GM21717 (cell line): Measurements from ENCODE around the gene KRT74.

Experiments used
- ATAC-seq: cut with Tn5 transposase; IDR thresholded peaks from one replicate; pipeline ENCODE4 v1.9.1; 2021; ENCODE audit warnings: mild to moderate bottlenecking, moderate library complexity; ENCODE audit not compliant: unreplicated experiment

KRT74 gene

DNA sequence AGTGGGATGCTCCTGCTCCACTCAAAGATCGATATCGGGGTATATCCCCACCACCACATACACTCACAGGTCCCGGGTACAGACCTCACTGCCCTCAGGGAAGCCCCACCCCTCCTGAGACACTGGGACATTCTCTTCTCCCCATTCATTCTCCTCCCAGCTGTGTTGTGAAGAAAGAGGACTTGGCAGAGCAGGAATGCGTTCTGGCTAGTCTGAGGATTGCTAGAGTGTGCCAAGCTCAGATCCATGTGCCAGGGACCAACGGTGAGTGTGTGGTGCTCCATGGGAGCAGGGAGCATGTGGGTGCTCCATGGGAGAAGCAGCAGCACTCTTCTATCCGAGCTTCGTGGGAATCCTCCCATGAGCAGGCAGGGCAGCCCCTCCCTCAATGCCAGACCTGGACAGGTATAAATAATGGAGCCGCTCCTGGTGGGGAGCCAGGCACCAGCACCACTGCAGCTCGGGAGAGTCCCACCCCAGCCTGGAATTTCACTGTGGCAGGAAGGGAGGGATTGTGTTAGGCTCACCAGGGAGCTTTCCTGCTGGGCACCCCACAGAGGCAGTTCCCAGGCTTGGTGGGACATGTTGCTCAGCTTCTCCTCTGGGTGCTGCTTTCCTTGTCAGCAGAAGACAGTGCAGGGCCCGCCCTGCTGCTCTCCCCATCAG lies 51.2 kb downstream of the KRT74 start:
- ATAC-seq = no peak

DNA sequence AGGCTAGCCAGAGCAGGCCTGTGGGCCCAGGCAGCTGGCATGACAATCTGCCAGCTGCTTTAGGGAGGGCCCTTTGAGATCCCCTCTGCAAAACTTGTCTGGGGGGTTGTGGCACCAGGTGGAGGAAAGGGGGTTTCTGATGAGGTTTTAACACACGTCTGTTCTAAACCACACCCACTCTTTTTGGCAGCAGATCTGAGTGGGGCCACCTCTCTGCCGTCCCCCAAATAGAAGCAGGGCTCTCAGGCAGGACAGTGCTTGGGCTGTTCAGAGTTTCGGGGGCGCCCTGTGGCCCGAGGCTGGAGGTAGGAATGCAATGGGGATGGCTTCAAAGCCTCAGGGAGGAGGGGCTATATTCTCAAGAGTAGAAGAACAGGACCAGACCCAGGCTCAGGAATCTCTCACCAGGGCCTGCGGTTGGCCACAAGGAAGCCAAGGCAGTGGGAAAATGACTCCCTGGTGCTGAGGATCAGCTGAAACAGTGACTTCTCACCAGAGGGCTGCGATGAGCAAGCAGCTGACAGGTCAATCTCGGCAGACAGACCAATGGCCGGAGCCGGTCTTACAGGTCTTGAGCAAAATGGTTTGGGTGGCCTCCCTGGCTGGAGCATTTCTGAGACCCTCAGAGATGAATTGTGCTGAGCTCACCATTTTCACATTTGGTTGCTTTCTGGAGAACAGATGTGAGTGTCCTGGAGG lies 51.9 kb downstream of the KRT74 start:
- no peak for ATAC-seq

DNA sequence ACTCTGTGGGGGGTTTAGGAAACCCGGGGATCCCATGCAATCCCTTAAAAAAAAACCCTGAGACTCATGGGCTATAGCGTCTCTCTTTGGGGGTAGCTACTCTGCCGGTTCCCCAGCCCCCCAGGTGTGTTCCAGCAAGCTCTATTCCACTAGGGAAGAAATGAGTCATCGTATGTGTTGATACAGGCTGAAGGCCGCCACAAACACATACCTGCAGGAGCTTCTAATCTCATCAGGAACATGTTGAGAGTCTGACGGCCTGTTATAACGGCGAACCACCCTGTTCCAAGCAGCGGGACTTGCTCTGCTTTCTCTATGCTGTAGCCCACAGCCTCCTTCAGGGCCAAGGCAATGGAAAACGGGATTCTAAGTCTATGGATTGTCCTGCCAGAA lies 52.5 kb downstream of the KRT74 start:
- no peak for ATAC-seq

DNA sequence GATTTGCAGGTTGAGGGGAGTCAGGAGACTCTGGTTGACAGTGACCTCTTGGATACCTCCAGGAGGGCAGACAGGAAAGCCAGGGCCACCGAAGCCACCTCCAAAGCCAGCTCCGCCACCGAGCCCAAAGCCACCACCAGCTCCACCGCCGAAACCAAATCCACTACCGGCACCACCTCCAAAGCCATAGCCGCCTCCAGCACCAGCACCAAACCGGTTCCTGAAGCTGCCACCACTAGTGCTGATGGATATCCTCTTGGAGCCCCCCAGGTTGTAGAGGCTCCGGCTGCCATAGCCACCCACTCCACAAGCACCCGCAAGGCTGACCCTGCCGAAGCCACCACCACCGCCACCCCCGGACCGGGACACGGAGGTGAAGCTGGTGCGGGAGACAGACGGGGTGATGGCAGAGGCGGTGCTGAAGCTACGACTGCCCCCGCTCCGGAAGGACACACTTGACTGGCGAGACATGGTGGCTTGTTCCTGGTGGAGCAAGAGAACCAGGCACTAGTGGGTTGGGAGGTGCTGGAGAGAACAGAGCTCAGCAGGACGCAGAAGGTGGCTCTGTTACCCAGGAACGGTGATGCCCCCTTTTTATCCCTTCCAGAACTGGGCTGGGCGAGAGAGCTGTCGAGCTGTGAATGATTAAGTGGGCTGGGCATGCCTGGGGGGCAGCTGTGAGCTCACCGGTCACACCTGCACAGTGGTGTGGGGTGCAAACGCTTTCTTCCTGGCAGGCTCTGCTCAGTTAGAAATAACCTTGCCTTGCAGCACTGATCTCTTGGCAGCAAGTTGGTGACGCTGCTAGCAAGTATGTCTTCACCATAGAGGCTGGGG lies 53.6 kb downstream of the KRT74 start, which contains the start of gene KRT5:
TSS of gene KRT5 (minus strand) at position 569 of the 837 bp plus-strand sequence. CDS start at position 471, 98 bp downstream.
- no peak for ATAC-seq

DNA sequence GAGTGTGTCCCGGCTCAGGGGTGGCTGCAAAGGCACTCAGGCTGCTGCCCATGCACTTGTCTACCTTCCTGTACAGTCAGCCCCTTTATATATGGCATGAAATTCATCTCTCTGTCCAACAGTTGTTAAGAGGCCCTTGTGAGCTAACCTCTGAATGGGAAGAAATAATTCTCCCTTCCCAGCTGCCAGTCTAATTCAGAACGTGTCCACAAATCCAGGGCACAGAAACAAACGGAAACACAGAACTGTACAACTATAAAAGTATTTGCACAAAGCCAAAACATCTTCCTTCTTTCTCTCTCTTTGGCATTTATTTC lies 54.3 kb downstream of the KRT74 start:
- no peak for ATAC-seq

DNA sequence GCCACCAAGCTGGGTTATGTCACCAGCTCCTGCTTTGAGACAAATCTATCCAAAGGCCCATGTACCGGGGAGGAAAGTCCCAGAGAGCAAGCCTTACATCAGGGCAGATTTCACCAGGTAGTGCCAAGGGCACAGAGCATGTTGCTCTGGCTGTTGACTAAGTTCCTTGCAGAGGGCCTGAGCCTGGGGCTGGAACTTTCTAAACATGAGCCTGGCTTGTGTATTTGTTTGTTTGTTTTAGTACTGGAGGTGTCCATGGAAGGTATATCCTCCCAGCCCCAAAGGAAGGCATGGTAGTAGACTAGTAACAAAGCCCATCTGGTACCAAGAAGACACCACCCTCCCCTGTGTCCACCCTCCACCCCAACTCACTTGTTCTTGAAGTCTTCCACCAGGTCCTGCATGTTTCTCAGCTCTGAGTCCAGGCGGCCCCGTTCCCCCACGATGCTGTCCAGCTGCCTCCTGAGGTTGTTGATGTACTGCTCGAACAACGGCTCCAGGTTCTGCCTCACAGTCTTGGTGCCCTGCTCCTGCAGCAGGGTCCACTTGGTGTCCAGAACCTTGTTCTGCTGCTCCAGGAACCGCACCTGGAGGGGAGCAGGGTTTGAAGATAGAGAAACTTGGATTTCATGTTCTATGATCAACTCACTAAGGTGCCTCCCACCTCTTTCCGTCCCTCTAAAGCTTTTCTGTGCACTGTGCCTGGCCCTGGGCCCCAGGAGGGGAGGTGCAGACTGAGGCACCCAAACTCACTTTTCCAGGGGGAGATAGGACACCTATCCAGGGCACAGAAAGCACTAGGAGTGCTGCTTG lies 54.9 kb downstream of the KRT74 start:
- no peak for ATAC-seq

DNA sequence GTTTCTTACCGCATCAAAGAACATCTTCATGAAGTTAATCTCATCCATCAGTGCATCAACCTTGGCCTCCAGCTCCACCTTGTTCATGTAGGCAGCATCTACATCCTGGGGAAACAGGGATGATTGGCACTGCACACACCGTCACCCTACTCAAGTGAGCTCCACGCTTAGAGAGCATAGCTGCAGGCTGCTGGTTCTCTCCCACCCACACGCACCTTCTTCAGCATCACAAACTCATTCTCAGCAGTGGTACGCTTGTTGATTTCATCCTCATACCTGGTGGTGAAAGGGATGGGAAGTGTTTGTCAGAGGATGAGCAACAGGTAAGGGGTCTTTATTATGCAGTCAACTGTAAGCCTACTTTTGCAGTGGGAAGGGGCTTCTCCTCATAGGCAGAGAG lies 55.8 kb downstream of the KRT74 start:
- ATAC-seq = no peak

DNA sequence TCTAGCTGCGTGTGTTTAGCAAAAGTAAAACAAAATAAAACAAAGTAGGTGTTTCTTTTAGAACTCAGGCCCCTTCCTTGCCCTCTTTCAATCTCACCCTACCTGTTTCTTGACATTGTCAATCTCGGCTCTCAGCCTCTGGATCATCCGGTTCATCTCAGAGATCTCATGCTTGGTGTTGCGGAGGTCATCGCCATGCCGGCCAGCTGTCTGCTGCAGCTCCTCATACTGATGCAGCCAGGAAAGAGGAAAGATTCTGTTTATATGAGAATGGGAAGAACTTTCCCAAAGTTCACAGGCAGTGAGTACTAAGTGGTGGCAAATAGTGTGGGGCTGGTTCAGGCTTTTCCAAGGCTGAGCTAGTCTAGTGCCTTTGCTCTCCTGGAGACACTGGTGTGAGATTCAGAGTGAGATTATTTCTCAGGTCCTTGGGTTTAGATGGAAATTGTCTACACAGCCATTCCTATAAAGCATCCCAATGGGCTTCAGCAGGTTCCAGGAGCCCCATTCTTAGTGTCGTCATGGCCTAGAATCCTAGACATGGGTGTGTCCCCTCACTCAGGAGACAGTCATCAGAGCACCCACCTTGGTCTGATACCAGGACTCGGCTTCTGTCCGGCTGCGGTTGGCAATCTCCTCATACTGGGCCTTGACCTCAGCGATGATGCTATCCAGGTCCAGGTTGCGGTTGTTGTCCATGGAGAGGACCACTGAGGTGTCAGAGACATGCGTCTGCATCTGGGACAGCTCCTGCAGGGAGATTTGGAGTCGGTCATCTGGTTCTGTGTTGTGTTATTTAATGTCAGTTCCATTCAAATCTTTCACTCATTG lies 56.4 kb downstream of the KRT74 start:
- no peak for ATAC-seq

DNA sequence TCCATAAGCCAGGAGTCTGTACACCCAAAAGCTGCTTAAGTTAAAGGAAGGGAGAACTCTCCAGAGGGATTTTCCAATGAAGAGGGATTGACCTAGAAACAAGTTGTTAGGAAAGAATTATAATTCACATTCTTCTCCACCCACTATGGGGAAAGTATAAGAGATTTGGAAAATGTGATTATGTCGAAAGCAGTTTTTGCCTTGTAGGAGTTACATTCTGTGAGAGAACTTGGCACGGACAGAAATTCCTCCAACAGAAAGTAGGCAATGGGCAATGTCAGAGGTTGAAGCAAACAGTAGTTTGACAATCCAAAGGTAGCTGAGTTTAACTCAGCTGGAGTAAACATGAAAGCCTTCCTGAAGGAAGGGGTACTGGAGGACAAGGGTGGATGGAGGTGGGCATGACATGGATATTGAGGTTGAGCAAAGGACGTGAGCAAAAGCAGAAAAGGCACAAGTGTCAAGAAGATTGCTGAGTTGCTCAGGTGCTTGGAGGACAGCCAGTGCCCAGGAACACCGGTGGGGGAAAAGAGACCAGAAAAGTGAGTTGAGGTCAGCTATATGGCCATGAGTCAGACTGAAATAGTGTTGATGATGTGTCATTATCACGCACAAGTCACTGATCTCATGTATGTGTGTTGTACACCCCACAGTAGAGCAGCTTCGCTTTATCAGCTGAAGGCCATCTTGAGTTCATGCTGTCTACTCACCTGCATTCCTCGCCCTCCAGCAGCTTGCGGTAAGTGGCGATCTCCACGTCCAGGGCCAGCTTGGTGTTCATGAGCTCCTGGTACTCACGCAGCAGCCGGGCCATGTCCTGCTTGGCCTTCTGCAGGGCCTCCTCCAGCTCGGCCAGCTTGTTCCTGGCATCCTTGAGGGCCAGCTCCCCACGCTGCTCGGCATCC lies 57.5 kb downstream of the KRT74 start:
- no peak for ATAC-seq
